ENCODE data around the gene SNX5.

SNX5 gene

GRCh38 chr20:17959257-17959627, 9.4 kb downstream of the SNX5 start:
- no peak for DNase-seq

GRCh38 chr20:17958373-17959256, 10.0 kb downstream of the SNX5 start:
- DNase-seq, result no peak

GRCh38 chr20:17957505-17958363, 10.9 kb downstream of the SNX5 start:
- DNase-seq, result no peak

GRCh38 chr20:17956099-17956685, 12.4 kb downstream of the SNX5 start:
- no peak for DNase-seq

- no peak for DNase-seq
Measured at GRCh38 chr20:17955302-17955701, 13.3 kb downstream of the SNX5 start.

GRCh38 chr20:17953935-17954334, 14.7 kb downstream of the SNX5 start:
- DNase-seq, result no peak

GRCh38 chr20:17952692-17953684, 15.6 kb downstream of the SNX5 start:
- no peak for DNase-seq

GRCh38 chr20:17951323-17951722, 17.3 kb downstream of the SNX5 start:
- DNase-seq, result no peak

GRCh38 chr20:17950670-17951069, 17.9 kb downstream of the SNX5 start:
- DNase-seq, result no peak

GRCh38 chr20:17949899-17950298, 18.7 kb downstream of the SNX5 start:
- no peak for DNase-seq

- no peak for DNase-seq
Measured at GRCh38 chr20:17948442-17948841, 20.2 kb downstream of the SNX5 start.

- DNase-seq, result no peak
Measured at GRCh38 chr20:17947474-17947815, 21.1 kb downstream of the SNX5 start.

GRCh38 chr20:17946572-17947473, 21.8 kb downstream of the SNX5 start:
- DNase-seq, result no peak

GRCh38 chr20:17946040-17946439, 22.6 kb downstream of the SNX5 start:
- no peak for DNase-seq

- no peak for DNase-seq
Measured at GRCh38 chr20:17944854-17945474, 23.6 kb downstream of the SNX5 start.

- no peak for DNase-seq
Measured at GRCh38 chr20:17943343-17943742, 25.3 kb downstream of the SNX5 start.

- DNase-seq, result no peak
Measured at GRCh38 chr20:17941826-17942196, 26.8 kb downstream of the SNX5 start.

- DNase-seq, result no peak
Measured at GRCh38 chr20:17941087-17941825, 27.3 kb downstream of the SNX5 start.

- DNase-seq, result no peak
Measured at GRCh38 chr20:17940224-17940971, 28.2 kb downstream of the SNX5 start.

Measured in NCI-H1436 treated with DMSO at 0.1 percent for 48 hours (cell line).